CD14-positive monocyte (primary cell): ENCODE results near the gene ABHD17B. TPM values are rescaled to one million over a fixed set of nuclear protein-coding genes. Genes with fewer than 3 reads are reported as not detected.

Experiments used
- DNase-seq, 3 donors: peaks; one replicate each; pipeline ENCODE4 v3.0.0-alpha.2; 2011 to 2022
- H2AFZ ChIP-seq: 2 replicates; pipeline ENCODE4 v1.6.0; 2012; ENCODE audit warnings: mild to moderate bottlenecking, low read depth, low read length, inconsistent platforms; ENCODE audit not compliant: insufficient read depth, poor library complexity, severe bottlenecking
- H3K27ac ChIP-seq, 2 donors: 1 replicate in 1 of 2; 2 replicates in 1 of 2; pipeline ENCODE4 v1.5.1; 2012 to 2013; ENCODE audit warnings: low read length in 2 of 2, control low read depth in 1 of 2, inconsistent platforms in 1 of 2, low read depth in 1 of 2, mild to moderate bottlenecking in 1 of 2
- H3K27me3 ChIP-seq, 2 donors: one replicate each; pipeline versions ENCODE4 v1.6.0 to v1.6.1; 2011 to 2013; ENCODE audit warnings: low read length in 2 of 2; ENCODE audit not compliant: control insufficient read depth in 2 of 2, insufficient read depth in 2 of 2
- H3K36me3 ChIP-seq, 2 donors: replicated peaks in 1 of 2; 1 replicate in 1 of 2; 2 replicates in 1 of 2; pipeline versions ENCODE4 v1.5.1 to v1.6.1; 2012 to 2013; ENCODE audit warnings: low read length in 2 of 2, control low read depth in 1 of 2, inconsistent platforms in 1 of 2, mild to moderate bottlenecking in 1 of 2; ENCODE audit not compliant: insufficient read depth in 2 of 2, control insufficient read depth in 1 of 2
- H3K4me1 ChIP-seq, 2 donors: 1 replicate in 1 of 2; 2 replicates in 1 of 2; pipeline versions ENCODE4 v1.5.1 to v1.6.1; 2012 to 2013; ENCODE audit warnings: low read length in 2 of 2, control low read depth in 1 of 2, inconsistent platforms in 1 of 2, mild to moderate bottlenecking in 1 of 2, moderate library complexity in 1 of 2; ENCODE audit not compliant: insufficient read depth in 2 of 2, control insufficient read depth in 1 of 2
- H3K4me2 ChIP-seq: replicated peaks from 2 replicates; pipeline ENCODE3; 2012; ENCODE audit warnings: low read length, moderate library complexity, mild to moderate bottlenecking; ENCODE audit not compliant: poor library complexity, severe bottlenecking; ENCODE audit errors: extremely low read depth
- H3K4me3 ChIP-seq, 3 experiments: fragments of 200-600 bp in 1 of 3; sonication (generic) in 1 of 3; replicated peaks in 1 of 3; 1 replicate in 2 of 3; 2 replicates in 1 of 3; pipeline ENCODE4 v1.5.1; 2011 to 2013; ENCODE audit warnings: low read length in 3 of 3, mild to moderate bottlenecking in 3 of 3, control low read depth in 2 of 3, low read depth in 2 of 3, inconsistent platforms in 1 of 3, moderate library complexity in 1 of 3
- H3K79me2 ChIP-seq: 2 replicates; pipeline ENCODE4 v1.6.0; 2012; ENCODE audit warnings: mild to moderate bottlenecking, control low read depth, inconsistent platforms, low read length, moderate library complexity; ENCODE audit not compliant: insufficient read depth
- H3K9ac ChIP-seq: 2 replicates; pipeline ENCODE4 v1.6.0; 2017; ENCODE audit warnings: low read length, mild to moderate bottlenecking; ENCODE audit not compliant: insufficient read depth, poor library complexity, severe bottlenecking
- H3K9me3 ChIP-seq, 2 donors: replicated peaks in 1 of 2; 1 replicate in 1 of 2; 2 replicates in 1 of 2; pipeline versions ENCODE4 v1.5.1 to v1.6.1; 2012 to 2013; ENCODE audit warnings: low read length in 2 of 2, control low read depth in 1 of 2; ENCODE audit not compliant: control insufficient read depth in 1 of 2, insufficient read depth in 1 of 2
- H4K20me1 ChIP-seq: 2 replicates; pipeline ENCODE4 v1.6.0; 2012; ENCODE audit warnings: mild to moderate bottlenecking, low read length, control low read depth, moderate library complexity; ENCODE audit not compliant: insufficient read depth
- H3K27ac Mint-ChIP-seq, 7 donors: one replicate each; pipeline ENCODE4 v1.8.0; 2020; ENCODE audit warnings: mild to moderate bottlenecking in 7 of 7, mixed read lengths in 7 of 7, moderate library complexity in 6 of 7, inconsistent platforms in 2 of 7
- H3K27me3 Mint-ChIP-seq, 3 donors: one replicate each; pipeline ENCODE4 v1.8.0; 2021 to 2022; ENCODE audit warnings: low read depth in 3 of 3, mild to moderate bottlenecking in 3 of 3, mixed read lengths in 3 of 3, moderate library complexity in 3 of 3, inconsistent platforms in 1 of 3
- H3K36me3 Mint-ChIP-seq, 2 donors: one replicate each; pipeline ENCODE4 v1.8.0; 2020; ENCODE audit warnings: mixed read lengths in 2 of 2, inconsistent platforms in 1 of 2, mild to moderate bottlenecking in 1 of 2
- H3K4me1 Mint-ChIP-seq: one replicate; pipeline ENCODE4 v1.8.0; 2020; ENCODE audit warnings: mild to moderate bottlenecking, mixed read lengths
- H3K4me3 Mint-ChIP-seq, 2 donors: one replicate each; pipeline ENCODE4 v1.8.0; 2020; ENCODE audit warnings: mild to moderate bottlenecking in 2 of 2, mixed read lengths in 2 of 2, moderate library complexity in 1 of 2
- H3K9me3 Mint-ChIP-seq, 7 donors: one replicate each; pipeline ENCODE4 v1.8.0; 2020 to 2022; ENCODE audit warnings: mixed read lengths in 7 of 7, mild to moderate bottlenecking in 6 of 7, moderate library complexity in 6 of 7, inconsistent platforms in 2 of 7
- WGBS: methylation state at CpG from one replicate; pipeline ENCODE4 v1.1.5; 2013; ENCODE audit warnings: missing lambda C conversion rate; ENCODE audit not compliant: insufficient coverage; 5-methylcytosine and 5-hydroxymethylcytosine counted together
- intact Hi-C, 2 donors: fragments of 100-400 bp; cut with micrococcal nuclease; formaldehyde crosslinking; loops; one replicate each; pipeline versions ENCODE4 v1.15.0 to v1.15.1; 2023
- polyA plus RNA-seq, 3 donors: library from polyadenylated mRNA; depleted of rRNA in 1 of 3; unstranded in 2 of 3; stranded (reverse) in 1 of 3; fragments of 300-500 nt in 2 of 3; fragments of >200 nt in 1 of 3; fragmentation: Illumina TruSeq in 2 of 3; gene quantifications; 1 replicate in 2 of 3; 2 replicates in 1 of 3; pipeline ENCODE4 v1.2.3, GENCODE V29; 2012 to 2021
- TF ChIP-seq, protein P1 (sequence below): fragments of 200-600 bp; IDR thresholded peaks from one replicate; pipeline ENCODE4 v1.8.0; 2022; ENCODE audit warnings: antibody characterized with exemption, mild to moderate bottlenecking

The ABHD17B gene
- polyA plus RNA-seq, 3 donors, result 4.1 to 12.8 (median 12.3) TPM

DNA sequence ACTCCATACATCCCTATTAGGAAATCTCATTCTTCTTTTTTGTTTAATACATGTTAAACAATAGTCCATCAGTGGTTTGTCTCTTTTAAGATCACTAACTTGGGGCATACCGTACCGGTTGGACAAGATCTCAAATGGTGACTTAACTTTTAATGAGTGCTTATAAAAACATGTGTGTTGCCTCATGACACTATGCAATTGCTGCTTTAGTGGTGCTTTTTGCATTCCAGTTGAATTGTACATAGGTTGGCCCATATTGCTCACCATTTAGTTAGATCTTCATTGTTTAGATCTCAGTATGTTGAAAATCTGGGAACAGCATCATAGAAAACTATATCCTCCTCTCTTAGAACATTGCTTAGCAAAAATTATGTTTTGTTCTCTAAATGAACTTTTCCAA is 18.2 kb upstream of the ABHD17B start:
- H3K9me3 Mint-ChIP-seq, result peaks cover 0 to 2% (median 0%) of the 10 kb centered on the region in 7 donors
- TF ChIP-seq, protein P1, sequence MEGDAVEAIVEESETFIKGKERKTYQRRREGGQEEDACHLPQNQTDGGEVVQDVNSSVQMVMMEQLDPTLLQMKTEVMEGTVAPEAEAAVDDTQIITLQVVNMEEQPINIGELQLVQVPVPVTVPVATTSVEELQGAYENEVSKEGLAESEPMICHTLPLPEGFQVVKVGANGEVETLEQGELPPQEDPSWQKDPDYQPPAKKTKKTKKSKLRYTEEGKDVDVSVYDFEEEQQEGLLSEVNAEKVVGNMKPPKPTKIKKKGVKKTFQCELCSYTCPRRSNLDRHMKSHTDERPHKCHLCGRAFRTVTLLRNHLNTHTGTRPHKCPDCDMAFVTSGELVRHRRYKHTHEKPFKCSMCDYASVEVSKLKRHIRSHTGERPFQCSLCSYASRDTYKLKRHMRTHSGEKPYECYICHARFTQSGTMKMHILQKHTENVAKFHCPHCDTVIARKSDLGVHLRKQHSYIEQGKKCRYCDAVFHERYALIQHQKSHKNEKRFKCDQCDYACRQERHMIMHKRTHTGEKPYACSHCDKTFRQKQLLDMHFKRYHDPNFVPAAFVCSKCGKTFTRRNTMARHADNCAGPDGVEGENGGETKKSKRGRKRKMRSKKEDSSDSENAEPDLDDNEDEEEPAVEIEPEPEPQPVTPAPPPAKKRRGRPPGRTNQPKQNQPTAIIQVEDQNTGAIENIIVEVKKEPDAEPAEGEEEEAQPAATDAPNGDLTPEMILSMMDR, result no peak
- no peak overlapping the region for H3K4me3 ChIP-seq
- H3K9ac ChIP-seq, result no peak overlapping the region
- H3K27me3 Mint-ChIP-seq, result no peaks in the 10 kb centered on the region
- no peak overlapping the region for H3K4me2 ChIP-seq
- no peak overlapping the region for H3K4me3 Mint-ChIP-seq
- peaks cover 21% of the 10 kb centered on the region for H3K79me2 ChIP-seq
- H3K36me3 Mint-ChIP-seq, result peaks cover 6 to 14% of the 10 kb centered on the region in 2 donors
- no peaks in the 10 kb centered on the region for H3K9me3 ChIP-seq
- H3K36me3 ChIP-seq, result peaks cover 0 to 5% of the 10 kb centered on the region in 2 donors
- no peak overlapping the region for H2AFZ ChIP-seq
- no peaks in the 10 kb centered on the region for H3K27me3 ChIP-seq
- H4K20me1 ChIP-seq, result peaks cover 8% of the 10 kb centered on the region
- no peak overlapping the region for H3K27ac Mint-ChIP-seq
- WGBS, result 100% methylated on average over 2 of the region's 2 CpGs
- intact Hi-C loops, result no loop called here
- no peak for DNase-seq
- no peaks in the 10 kb centered on the region for H3K4me1 ChIP-seq
- H3K4me1 Mint-ChIP-seq, result no peaks in the 10 kb centered on the region
- no peak overlapping the region for H3K27ac ChIP-seq

DNA sequence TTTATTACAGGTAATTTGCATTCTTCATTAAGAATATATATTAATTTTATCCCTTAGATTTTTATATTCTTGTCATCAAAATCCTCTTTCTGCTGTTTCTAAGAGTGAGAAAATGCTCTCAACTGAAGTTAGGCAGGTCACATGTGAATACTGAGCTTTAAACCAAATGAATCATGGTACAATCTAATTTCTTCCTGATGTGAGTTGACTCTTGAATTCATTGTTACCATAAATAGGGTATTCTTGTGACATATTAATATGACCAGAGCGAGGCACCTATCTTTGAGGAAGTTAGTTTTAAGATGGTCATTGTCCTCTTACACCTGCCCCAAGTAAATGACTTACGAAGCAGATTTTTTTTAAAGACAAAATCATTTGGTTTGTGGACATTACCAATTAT is 17.8 kb upstream of the ABHD17B start:
- DNase-seq, result no peak
- no peak overlapping the region for H3K4me2 ChIP-seq
- no peak overlapping the region for H3K27ac ChIP-seq
- H3K27me3 ChIP-seq, result no peaks in the 10 kb centered on the region
- H2AFZ ChIP-seq, result no peak overlapping the region
- no peaks in the 10 kb centered on the region for H3K4me1 ChIP-seq
- no peak overlapping the region for H3K9ac ChIP-seq
- Mint-ChIP-seq H3K4me1 (no peaks in the 10 kb centered on the region), H3K27ac (no peak overlapping the region), H3K4me3 (no peak overlapping the region), H3K27me3 (no peaks in the 10 kb centered on the region), H3K9me3 (peaks cover 0 to 2% (median 0%) of the 10 kb centered on the region in 7 donors), H3K36me3 (peaks cover 6 to 16% of the 10 kb centered on the region in 2 donors)
- no CpG with 5 or more reads among the region's 2 CpGs for WGBS
- TF ChIP-seq, protein P1, result no peak
- H3K36me3 ChIP-seq, result peaks cover 0 to 5% of the 10 kb centered on the region in 2 donors
- H3K9me3 ChIP-seq, result no peaks in the 10 kb centered on the region
- peaks cover 11% of the 10 kb centered on the region for H4K20me1 ChIP-seq
- H3K4me3 ChIP-seq, result no peak overlapping the region
- intact Hi-C loops, result no loop called here
- H3K79me2 ChIP-seq, result peaks cover 21% of the 10 kb centered on the region
